ENCODE results near the gene ADD2.

The ADD2 gene

GRCh38 chr2:70703900-70704549, 64.0 kb downstream of the ADD2 start:
- TF ChIP-seq POLR2AphosphoS5 (IDR thresholded peaks at IDR 0.05; ENCODE audit: borderline replicate concordance, low read depth, low read length): no peak
- no peak for TF ChIP-seq FOXP2 (optimal IDR thresholded peaks at IDR 0.05; ENCODE audit: control extremely low read depth, extremely low read length, insufficient read depth)
- no peak for TF ChIP-seq EZH2 (IDR thresholded peaks at IDR 0.05)
- H3K27ac ChIP-seq: no peak overlapping the region
- no peaks in the 10 kb centered on the region for H3K9me3 ChIP-seq (ENCODE audit: low read depth, low read length)
- no peaks in the 10 kb centered on the region for H3K36me3 ChIP-seq (ENCODE audit: insufficient read depth, low read length)
- H3K4me3 ChIP-seq: no peak overlapping the region
- no peak for DNase-seq (ENCODE audit: low read depth, low spot score)
- no peak overlapping the region for H3K9ac ChIP-seq (ENCODE audit: insufficient read length)

GRCh38 chr2:70702711-70703395, 65.1 kb downstream of the ADD2 start:
- no peak for TF ChIP-seq EZH2 (IDR thresholded peaks at IDR 0.05)
- TF ChIP-seq FOXP2 (optimal IDR thresholded peaks at IDR 0.05; ENCODE audit: control extremely low read depth, extremely low read length, insufficient read depth): no peak
- TF ChIP-seq POLR2AphosphoS5 (IDR thresholded peaks at IDR 0.05; ENCODE audit: borderline replicate concordance, low read depth, low read length): no peak
- Histone ChIP-seq H3K4me3 (no peak overlapping the region), H3K9ac (ENCODE audit: insufficient read length) (no peak overlapping the region), H3K9me3 (ENCODE audit: low read depth, low read length) (no peaks in the 10 kb centered on the region), H3K36me3 (ENCODE audit: insufficient read depth, low read length) (no peaks in the 10 kb centered on the region), H3K27ac (no peak overlapping the region)
- DNase-seq (ENCODE audit: low read depth, low spot score): no peak

- DNase-seq (ENCODE audit: low read depth, low spot score): no peak
- H3K4me3 ChIP-seq: no peak overlapping the region
- H3K27ac ChIP-seq: no peak overlapping the region
- no peak for TF ChIP-seq EZH2 (IDR thresholded peaks at IDR 0.05)
- no peak for TF ChIP-seq POLR2AphosphoS5 (IDR thresholded peaks at IDR 0.05; ENCODE audit: borderline replicate concordance, low read depth, low read length)
- no peak for TF ChIP-seq FOXP2 (optimal IDR thresholded peaks at IDR 0.05; ENCODE audit: control extremely low read depth, extremely low read length, insufficient read depth)
- H3K36me3 ChIP-seq (ENCODE audit: insufficient read depth, low read length): no peaks in the 10 kb centered on the region
- no peaks in the 10 kb centered on the region for H3K9me3 ChIP-seq (ENCODE audit: low read depth, low read length)
- no peak overlapping the region for H3K9ac ChIP-seq (ENCODE audit: insufficient read length)
Measured at GRCh38 chr2:70698847-70699246, 69.2 kb downstream of the ADD2 start.

GRCh38 chr2:70697603-70698383, 70.2 kb downstream of the ADD2 start:
- TF ChIP-seq POLR2AphosphoS5 (IDR thresholded peaks at IDR 0.05; ENCODE audit: borderline replicate concordance, low read depth, low read length) (no peak), FOXP2 (optimal IDR thresholded peaks at IDR 0.05; ENCODE audit: control extremely low read depth, extremely low read length, insufficient read depth) (no peak), EZH2 (IDR thresholded peaks at IDR 0.05) (no peak)
- no peaks in the 10 kb centered on the region for H3K9me3 ChIP-seq (ENCODE audit: low read depth, low read length)
- H3K27ac ChIP-seq: no peak overlapping the region
- no peak overlapping the region for H3K9ac ChIP-seq (ENCODE audit: insufficient read length)
- H3K36me3 ChIP-seq (ENCODE audit: insufficient read depth, low read length): no peaks in the 10 kb centered on the region
- H3K4me3 ChIP-seq: no peak overlapping the region
- no peak for DNase-seq (ENCODE audit: low read depth, low spot score)

- Histone ChIP-seq H3K36me3 (ENCODE audit: insufficient read depth, low read length) (no peaks in the 10 kb centered on the region), H3K4me3 (no peak overlapping the region), H3K27ac (no peak overlapping the region), H3K9me3 (ENCODE audit: low read depth, low read length) (no peaks in the 10 kb centered on the region), H3K9ac (ENCODE audit: insufficient read length) (no peak overlapping the region)
- no peak for TF ChIP-seq EZH2 (IDR thresholded peaks at IDR 0.05)
- TF ChIP-seq POLR2AphosphoS5 (IDR thresholded peaks at IDR 0.05; ENCODE audit: borderline replicate concordance, low read depth, low read length): no peak
- no peak for TF ChIP-seq FOXP2 (optimal IDR thresholded peaks at IDR 0.05; ENCODE audit: control extremely low read depth, extremely low read length, insufficient read depth)
- no peak for DNase-seq (ENCODE audit: low read depth, low spot score)
Measured at GRCh38 chr2:70696142-70696541, 71.9 kb downstream of the ADD2 start.

GRCh38 chr2:70692256-70692655, 75.7 kb downstream of the ADD2 start:
- Histone ChIP-seq H3K27ac (no peak overlapping the region), H3K9ac (ENCODE audit: insufficient read length) (no peak overlapping the region), H3K36me3 (ENCODE audit: insufficient read depth, low read length) (no peaks in the 10 kb centered on the region), H3K9me3 (ENCODE audit: low read depth, low read length) (no peaks in the 10 kb centered on the region), H3K4me3 (no peak overlapping the region)
- DNase-seq (ENCODE audit: low read depth, low spot score): no peak
- TF ChIP-seq EZH2 (IDR thresholded peaks at IDR 0.05) (no peak), POLR2AphosphoS5 (IDR thresholded peaks at IDR 0.05; ENCODE audit: borderline replicate concordance, low read depth, low read length) (no peak), FOXP2 (optimal IDR thresholded peaks at IDR 0.05; ENCODE audit: control extremely low read depth, extremely low read length, insufficient read depth) (no peak)

GRCh38 chr2:70691497-70692140, 76.4 kb downstream of the ADD2 start:
- no peak overlapping the region for H3K9ac ChIP-seq (ENCODE audit: insufficient read length)
- TF ChIP-seq POLR2AphosphoS5 (IDR thresholded peaks at IDR 0.05; ENCODE audit: borderline replicate concordance, low read depth, low read length) (no peak), EZH2 (IDR thresholded peaks at IDR 0.05) (no peak)
- no peak overlapping the region for H3K4me3 ChIP-seq
- no peaks in the 10 kb centered on the region for H3K9me3 ChIP-seq (ENCODE audit: low read depth, low read length)
- no peak for DNase-seq (ENCODE audit: low read depth, low spot score)
- H3K36me3 ChIP-seq (ENCODE audit: insufficient read depth, low read length): no peaks in the 10 kb centered on the region
- H3K27ac ChIP-seq: no peak overlapping the region

GRCh38 chr2:70690846-70691245, 77.2 kb downstream of the ADD2 start:
- Histone ChIP-seq H3K4me3 (no peak overlapping the region), H3K9ac (ENCODE audit: insufficient read length) (no peak overlapping the region), H3K9me3 (ENCODE audit: low read depth, low read length) (no peaks in the 10 kb centered on the region), H3K27ac (no peak overlapping the region), H3K36me3 (ENCODE audit: insufficient read depth, low read length) (no peaks in the 10 kb centered on the region)
- DNase-seq (ENCODE audit: low read depth, low spot score): no peak
- no peak for TF ChIP-seq POLR2AphosphoS5 (IDR thresholded peaks at IDR 0.05; ENCODE audit: borderline replicate concordance, low read depth, low read length)
- no peak for TF ChIP-seq FOXP2 (optimal IDR thresholded peaks at IDR 0.05; ENCODE audit: control extremely low read depth, extremely low read length, insufficient read depth)
- TF ChIP-seq EZH2 (IDR thresholded peaks at IDR 0.05): no peak
